ENCODE measurements around the gene ZNF385C. TPM values are rescaled to one million over a fixed set of nuclear protein-coding genes. Genes with fewer than 3 reads are reported as not detected.

The ZNF385C gene
- total and polyA plus RNA-seq, 7 experiments from 2014 or later: 0.15 to 0.45 (median 0.23) TPM; not detected in 3

- H3K4me1 Mint-ChIP-seq: peaks cover 0 to 5% (median 1%) of the 10 kb centered on the region in 7 donors
- DNase-seq: no peak
- Histone ChIP-seq H3K9me3 (ENCODE audit: control insufficient read depth in 2 of 3, low read length in 3 of 3) (no peaks in the 10 kb centered on the region), H3K27me3 (ENCODE audit: control insufficient read depth in 2 of 2, insufficient read depth in 2 of 2, low read length in 2 of 2) (peaks cover 0 to 6% of the 10 kb centered on the region in 2 donors), H3K27ac (ENCODE audit: low read depth, low read length) (no peak overlapping the region), H3K36me3 (ENCODE audit: control insufficient read depth in 2 of 3, insufficient read depth in 3 of 3, low read length in 3 of 3) (no peaks in the 10 kb centered on the region), H3K4me3 (ENCODE audit: low read length) (no peak overlapping the region), H3K4me1 (ENCODE audit: control insufficient read depth in 2 of 2, insufficient read depth in 2 of 2, low read length in 2 of 2) (peaks cover 3 to 4% of the 10 kb centered on the region in 2 donors)
- H3K36me3 Mint-ChIP-seq: no peaks in the 10 kb centered on the region
- ChIA-PET POLR2A (no interaction called here), CTCF (interaction anchor here (0.6 to 1.3 kb wide), 2 partner anchors 9 to 24 kb away, joined by 3 to 6 read pairs; no protein-coding TSS in a partner anchor)
- H3K27me3 Mint-ChIP-seq: peaks cover 14 to 26% (median 20%) of the 10 kb centered on the region in 5 donors
- no peaks in the 10 kb centered on the region for H3K9me3 Mint-ChIP-seq
- no peak overlapping the region for H3K27ac Mint-ChIP-seq
- intact Hi-C loops (cut with micrococcal nuclease): no loop called here
- no peak overlapping the region for H3K4me3 Mint-ChIP-seq
- no peak for ATAC-seq
Observed at GRCh38 chr17:42076797-42077559, 21.3 kb downstream of the ZNF385C start.

- H3K27me3 ChIP-seq (ENCODE audit: control insufficient read depth in 2 of 2, insufficient read depth in 2 of 2, low read length in 2 of 2): peaks cover 0 to 7% of the 10 kb centered on the region in 2 donors
- Mint-ChIP-seq H3K27ac (no peak overlapping the region), H3K9me3 (no peaks in the 10 kb centered on the region), H3K36me3 (no peaks in the 10 kb centered on the region), H3K27me3 (peaks cover 22 to 36% (median 26%) of the 10 kb centered on the region in 5 donors), H3K4me1 (peaks cover 0 to 7% (median 5%) of the 10 kb centered on the region in 7 donors), H3K4me3 (no peak overlapping the region)
- DNase-seq: no peak
- H3K4me3 ChIP-seq (ENCODE audit: low read length): no peak overlapping the region
- H3K4me1 ChIP-seq (ENCODE audit: control insufficient read depth in 2 of 2, insufficient read depth in 2 of 2, low read length in 2 of 2): peaks cover 7 to 9% of the 10 kb centered on the region in 2 donors
- intact Hi-C loops (cut with micrococcal nuclease): no loop called here
- no peak overlapping the region for H3K27ac ChIP-seq (ENCODE audit: low read depth, low read length)
- H3K9me3 ChIP-seq (ENCODE audit: control insufficient read depth in 2 of 3, low read length in 3 of 3): no peaks in the 10 kb centered on the region
- CTCF ChIA-PET: interaction anchor here (0.7 to 1.3 kb wide), 2 partner anchors 40 to 45 kb away, joined by 3 read pairs; partner anchors contain the start of gene KAT2A
- H3K36me3 ChIP-seq (ENCODE audit: control insufficient read depth in 2 of 3, insufficient read depth in 3 of 3, low read length in 3 of 3): no peaks in the 10 kb centered on the region
- ATAC-seq: no peak
- POLR2A ChIA-PET: no interaction called here
Observed at GRCh38 chr17:42075789-42076188, 22.5 kb downstream of the ZNF385C start.

- H3K4me1 ChIP-seq (ENCODE audit: control insufficient read depth in 2 of 2, insufficient read depth in 2 of 2, low read length in 2 of 2): peaks cover 7 to 9% of the 10 kb centered on the region in 2 donors
- H3K4me3 ChIP-seq (ENCODE audit: low read length): peak overlapping the region; percentile 30
- POLR2A ChIA-PET: interaction anchor here (1.5 to 1.7 kb wide), 2 partner anchors 40 to 48 kb away, joined by 4 to 10 read pairs; partner anchors contain the start of gene DHX58
- H3K27me3 ChIP-seq (ENCODE audit: control insufficient read depth in 2 of 2, insufficient read depth in 2 of 2, low read length in 2 of 2): peaks cover 0 to 7% of the 10 kb centered on the region in 2 donors
- Mint-ChIP-seq H3K36me3 (no peaks in the 10 kb centered on the region), H3K27ac (no peak overlapping the region), H3K27me3 (peaks cover 22 to 37% (median 31%) of the 10 kb centered on the region in 5 donors), H3K4me3 (peak overlapping the region in 9 of 10 donors; percentile 36 to 78 (median 56)), H3K9me3 (no peaks in the 10 kb centered on the region), H3K4me1 (peaks cover 0 to 7% (median 5%) of the 10 kb centered on the region in 7 donors)
- peak in 1 of 9 donors; percentile 3 for DNase-seq
- H3K27ac ChIP-seq (ENCODE audit: low read depth, low read length): no peak overlapping the region
- no peaks in the 10 kb centered on the region for H3K9me3 ChIP-seq (ENCODE audit: control insufficient read depth in 2 of 3, low read length in 3 of 3)
- intact Hi-C loops (cut with micrococcal nuclease): no loop called here
- no peaks in the 10 kb centered on the region for H3K36me3 ChIP-seq (ENCODE audit: control insufficient read depth in 2 of 3, insufficient read depth in 3 of 3, low read length in 3 of 3)
- ATAC-seq: peak; percentile 24
- CTCF ChIA-PET: no interaction called here
Observed at GRCh38 chr17:42072323-42073187, 25.7 kb downstream of the ZNF385C start.

GRCh38 chr17:42071810-42072209, 26.5 kb downstream of the ZNF385C start:
- Mint-ChIP-seq H3K4me1 (peaks cover 0 to 7% (median 5%) of the 10 kb centered on the region in 7 donors), H3K36me3 (no peaks in the 10 kb centered on the region), H3K4me3 (peak overlapping the region; percentile 38 to 78 (median 54)), H3K9me3 (no peaks in the 10 kb centered on the region), H3K27me3 (peaks cover 22 to 37% (median 31%) of the 10 kb centered on the region in 5 donors), H3K27ac (no peak overlapping the region)
- ATAC-seq: no peak
- Histone ChIP-seq H3K27me3 (ENCODE audit: control insufficient read depth in 2 of 2, insufficient read depth in 2 of 2, low read length in 2 of 2) (peaks cover 0 to 7% of the 10 kb centered on the region in 2 donors), H3K9me3 (ENCODE audit: control insufficient read depth in 2 of 3, low read length in 3 of 3) (no peaks in the 10 kb centered on the region), H3K27ac (ENCODE audit: low read depth, low read length) (no peak overlapping the region), H3K4me3 (ENCODE audit: low read length) (peak overlapping the region; percentile 30), H3K4me1 (ENCODE audit: control insufficient read depth in 2 of 2, insufficient read depth in 2 of 2, low read length in 2 of 2) (peaks cover 7 to 9% of the 10 kb centered on the region in 2 donors), H3K36me3 (ENCODE audit: control insufficient read depth in 2 of 3, insufficient read depth in 3 of 3, low read length in 3 of 3) (no peaks in the 10 kb centered on the region)
- DNase-seq: no peak
- intact Hi-C loops (cut with micrococcal nuclease): no loop called here
- ChIA-PET POLR2A (interaction anchor here (1.5 to 1.7 kb wide), 2 partner anchors 40 to 49 kb away, joined by 4 to 10 read pairs; partner anchors contain the start of gene DHX58), CTCF (interaction anchor here (0.7 kb wide), 1 partner anchor 41 kb away, joined by 3 read pairs; the partner anchor contains the start of gene DHX58)

GRCh38 chr17:42068979-42069378, 29.3 kb downstream of the ZNF385C start:
- CTCF ChIA-PET: interaction anchor here (1.2 to 2.9 kb wide), 5 partner anchors 8 to 49 kb away, joined by 3 to 19 read pairs (median 6); partner anchors contain the start of gene DHX58
- no peak overlapping the region for H3K4me3 Mint-ChIP-seq
- Histone ChIP-seq H3K27ac (ENCODE audit: low read depth, low read length) (no peak overlapping the region), H3K36me3 (ENCODE audit: control insufficient read depth in 2 of 3, insufficient read depth in 3 of 3, low read length in 3 of 3) (no peaks in the 10 kb centered on the region), H3K27me3 (ENCODE audit: control insufficient read depth in 2 of 2, insufficient read depth in 2 of 2, low read length in 2 of 2) (peaks cover 0 to 7% of the 10 kb centered on the region in 2 donors), H3K4me3 (ENCODE audit: low read length) (no peak overlapping the region), H3K9me3 (ENCODE audit: control insufficient read depth in 2 of 3, low read length in 3 of 3) (no peaks in the 10 kb centered on the region), H3K4me1 (ENCODE audit: control insufficient read depth in 2 of 2, insufficient read depth in 2 of 2, low read length in 2 of 2) (peaks cover 7 to 22% of the 10 kb centered on the region in 2 donors)
- no peak overlapping the region for H3K27ac Mint-ChIP-seq
- no peaks in the 10 kb centered on the region for H3K36me3 Mint-ChIP-seq
- H3K9me3 Mint-ChIP-seq: peaks cover 0 to under 1% (median 0%) of the 10 kb centered on the region in 11 donors
- POLR2A ChIA-PET: no interaction called here
- intact Hi-C loops (cut with micrococcal nuclease): loop anchor here (5.0 kb wide), 2 partner anchors 33 to 338 kb away; no protein-coding TSS in a partner anchor
- no peak for DNase-seq
- peaks cover 4 to 18% (median 16%) of the 10 kb centered on the region in 7 donors for H3K4me1 Mint-ChIP-seq
- H3K27me3 Mint-ChIP-seq: peaks cover 17 to 32% (median 23%) of the 10 kb centered on the region in 5 donors
- ATAC-seq: no peak

All from naive thymus-derived CD4-positive, alpha-beta T cell (primary cell).